Body of pancreas (tissue), 4 donors: ENCODE measurements around the gene FIZ1.

Experiments
- POLR2A ChIP-seq, 3 donors: fragments of 450-650 bp; IDR thresholded peaks; one replicate each; pipeline ENCODE4 v1.6.1; 2016; ENCODE audit warnings: antibody characterized with exemption in 3 of 3, mild to moderate bottlenecking in 2 of 3
- TF ChIP-seq, protein P1 (sequence below), 7 experiments: fragments of 450-650 bp in 4 of 7; fragments of 200-600 bp in 3 of 7; sonication (generic) in 3 of 7; IDR thresholded peaks; one replicate each; pipeline ENCODE4 v1.5.1; 2016 to 2019; ENCODE audit warnings: antibody characterized with exemption in 7 of 7

- TF ChIP-seq, protein P1, sequence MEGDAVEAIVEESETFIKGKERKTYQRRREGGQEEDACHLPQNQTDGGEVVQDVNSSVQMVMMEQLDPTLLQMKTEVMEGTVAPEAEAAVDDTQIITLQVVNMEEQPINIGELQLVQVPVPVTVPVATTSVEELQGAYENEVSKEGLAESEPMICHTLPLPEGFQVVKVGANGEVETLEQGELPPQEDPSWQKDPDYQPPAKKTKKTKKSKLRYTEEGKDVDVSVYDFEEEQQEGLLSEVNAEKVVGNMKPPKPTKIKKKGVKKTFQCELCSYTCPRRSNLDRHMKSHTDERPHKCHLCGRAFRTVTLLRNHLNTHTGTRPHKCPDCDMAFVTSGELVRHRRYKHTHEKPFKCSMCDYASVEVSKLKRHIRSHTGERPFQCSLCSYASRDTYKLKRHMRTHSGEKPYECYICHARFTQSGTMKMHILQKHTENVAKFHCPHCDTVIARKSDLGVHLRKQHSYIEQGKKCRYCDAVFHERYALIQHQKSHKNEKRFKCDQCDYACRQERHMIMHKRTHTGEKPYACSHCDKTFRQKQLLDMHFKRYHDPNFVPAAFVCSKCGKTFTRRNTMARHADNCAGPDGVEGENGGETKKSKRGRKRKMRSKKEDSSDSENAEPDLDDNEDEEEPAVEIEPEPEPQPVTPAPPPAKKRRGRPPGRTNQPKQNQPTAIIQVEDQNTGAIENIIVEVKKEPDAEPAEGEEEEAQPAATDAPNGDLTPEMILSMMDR (IDR thresholded peaks at IDR 0.05), result no peak
- no peak for TF ChIP-seq POLR2A (IDR thresholded peaks at IDR 0.05)
Observed at GRCh38 chr19:55598034-55598433, 1.3 kb downstream of the FIZ1 start.
